PC-3 (cell line): ENCODE results near the gene TNC. TPM values are rescaled to one million over a fixed set of nuclear protein-coding genes. Genes with fewer than 3 reads are reported as not detected.

Experiments
- ATAC-seq: fragments of 200-7000 bp; cut with Tn5 transposase; 2 replicates; pipeline ENCODE4 v1.9.1; 2020; ENCODE audit warnings: mild to moderate bottlenecking, moderate library complexity
- BruUV-seq: library from RNA; stranded (reverse); fragments of 400-500 nt; replicated peaks from 2 replicates; lab custom pipeline; 2021; lab: Mats Ljungman, UMichigan
- CTCF ChIA-PET: fragments of 300-600 bp; sonication (Branson Sonifier 250); formaldehyde crosslinking; loops from one replicate; lab custom pipeline; 2022; ENCODE audit warnings: antibody characterized with exemption; lab: Charles Lee
- POLR2A ChIA-PET: fragments of 300-600 bp; sonication (Branson Sonifier 250); formaldehyde crosslinking; loops from one replicate; lab custom pipeline; 2022; ENCODE audit warnings: antibody characterized with exemption; ENCODE audit not compliant: unreplicated experiment; lab: Charles Lee
- DNase-seq: peaks from one replicate; pipeline ENCODE4 v3.0.0-alpha.2; 2015
- H2AFZ ChIP-seq: fragments of 300-600 bp; sonication (generic); 2 replicates; pipeline ENCODE4 v1.6.0; 2016; ENCODE audit warnings: antibody characterized with exemption, low read length
- H3F3A ChIP-seq: fragments of 300-600 bp; sonication (generic); one replicate; pipeline ENCODE4 v1.6.0; 2017; ENCODE audit warnings: antibody characterized with exemption, low read length, control low read depth, mild to moderate bottlenecking; ENCODE audit not compliant: unreplicated experiment
- H3K27ac ChIP-seq: fragments of 300-600 bp; sonication (generic); 2 replicates; pipeline ENCODE4 v1.5.1; 2016; ENCODE audit warnings: mild to moderate bottlenecking, low read length
- H3K27me3 ChIP-seq: fragments of 300-600 bp; sonication (generic); 2 replicates; pipeline ENCODE4 v1.6.1; 2016; ENCODE audit warnings: low read length, mixed read lengths
- H3K36me3 ChIP-seq: fragments of 300-600 bp; sonication (generic); 2 replicates; pipeline ENCODE4 v1.6.1; 2016; ENCODE audit warnings: low read depth, mixed run types, low read length, mixed read lengths
- H3K4me1 ChIP-seq: fragments of 300-600 bp; sonication (generic); 2 replicates; pipeline ENCODE4 v1.5.1; 2016; ENCODE audit warnings: low read length; ENCODE audit not compliant: insufficient read depth
- H3K4me2 ChIP-seq: fragments of 300-600 bp; sonication (generic); 2 replicates; pipeline ENCODE4 v1.6.0; 2016; ENCODE audit warnings: low read length
- H3K4me3 ChIP-seq: fragments of 300-600 bp; sonication (generic); 2 replicates; pipeline ENCODE4 v1.5.1; 2016; ENCODE audit warnings: mild to moderate bottlenecking, low read length, mixed read lengths
- H3K79me2 ChIP-seq: fragments of 300-600 bp; sonication (generic); 2 replicates; pipeline ENCODE4 v1.6.1; 2017; ENCODE audit warnings: low read length, mixed read lengths
- H3K9ac ChIP-seq: fragments of 300-600 bp; sonication (generic); 2 replicates; pipeline ENCODE4 v1.6.0; 2016; ENCODE audit warnings: mild to moderate bottlenecking, low read length
- H3K9me2 ChIP-seq: fragments of 300-600 bp; sonication (generic); replicated peaks from 2 replicates; pipeline ENCODE4 v1.6.1; 2016; ENCODE audit warnings: mixed run types, low read length, mixed read lengths
- H3K9me3 ChIP-seq: fragments of 300-600 bp; sonication (generic); 2 replicates; pipeline ENCODE4 v1.6.1; 2016; ENCODE audit warnings: low read length, mixed read lengths
- H4K20me1 ChIP-seq: fragments of 300-600 bp; sonication (generic); 2 replicates; pipeline ENCODE4 v1.6.1; 2016; ENCODE audit warnings: low read length, mixed read lengths
- CTCF ChIP-seq: fragments of 300-600 bp; sonication (generic); conservative IDR thresholded peaks from 2 replicates; pipeline ENCODE4 v1.5.1; 2017; ENCODE audit warnings: antibody characterized with exemption, low read depth, mild to moderate bottlenecking, low read length
- EZH2 ChIP-seq: fragments of 300-600 bp; sonication (generic); IDR thresholded peaks from one replicate; pipeline ENCODE4 v1.6.1; 2017; ENCODE audit warnings: antibody characterized with exemption, mild to moderate bottlenecking, low read length; ENCODE audit not compliant: unreplicated experiment
- EZH2phosphoT487 ChIP-seq: fragments of 300-600 bp; sonication (generic); IDR thresholded peaks from 2 replicates; pipeline ENCODE4 v1.6.1; 2018; ENCODE audit warnings: mild to moderate bottlenecking, antibody characterized with exemption, low read length, borderline replicate concordance
- intact Hi-C: fragments of 100-400 bp; cut with micrococcal nuclease; formaldehyde crosslinking; loops from 2 replicates; pipeline ENCODE4 v1.9.0; 2023
- total RNA-seq: library from RNA; depleted of rRNA; stranded (reverse); fragments of >200 nt; gene quantifications from 2 replicates; pipeline ENCODE4 v1.2.3, GENCODE V29; 2014

TNC gene
- total RNA-seq, 1 experiment from 2014 or later: 60.1 TPM

- H3K4me1 ChIP-seq: no peaks in the 10 kb centered on the region
- DNase-seq (no peak), ATAC-seq (no peak)
- H2AFZ ChIP-seq: no peak overlapping the region
- H3K9me2 ChIP-seq: no peaks in the 10 kb centered on the region
- H3K4me3 ChIP-seq: no peak overlapping the region
- no peak overlapping the region for H3K9ac ChIP-seq
- no peak overlapping the region for H3K27ac ChIP-seq
- TF ChIP-seq EZH2phosphoT487 (no peak), CTCF (no peak), EZH2 (no peak)
- ChIA-PET POLR2A (no interaction called here), CTCF (no interaction called here)
- H3K79me2 ChIP-seq: no peaks in the 10 kb centered on the region
- H3K9me3 ChIP-seq: no peaks in the 10 kb centered on the region
- no peaks in the 10 kb centered on the region for H3K36me3 ChIP-seq
- no peaks in the 10 kb centered on the region for H3K27me3 ChIP-seq
- H3F3A ChIP-seq: no peaks in the 10 kb centered on the region
- no peaks in the 10 kb centered on the region for H4K20me1 ChIP-seq
- no TSS peak for BruUV-seq
- no peak overlapping the region for H3K4me2 ChIP-seq
- intact Hi-C loops: no loop called here
Measured at GRCh38 chr9:114998326-114998725, 119.6 kb downstream of the TNC start.

- no peaks in the 10 kb centered on the region for H3F3A ChIP-seq
- POLR2A ChIA-PET: no interaction called here
- H3K9me2 ChIP-seq: no peaks in the 10 kb centered on the region
- no peak overlapping the region for H3K4me3 ChIP-seq
- H3K9me3 ChIP-seq: no peaks in the 10 kb centered on the region
- no peak overlapping the region for H2AFZ ChIP-seq
- H4K20me1 ChIP-seq: no peaks in the 10 kb centered on the region
- ATAC-seq: no peak
- no TSS peak for BruUV-seq
- no peaks in the 10 kb centered on the region for H3K36me3 ChIP-seq
- no peak overlapping the region for H3K27ac ChIP-seq
- CTCF ChIA-PET: no interaction called here
- intact Hi-C loops: no loop called here
- TF ChIP-seq EZH2phosphoT487: no peak
- TF ChIP-seq CTCF: no peak
- TF ChIP-seq EZH2: no peak
- H3K27me3 ChIP-seq: no peaks in the 10 kb centered on the region
- H3K4me2 ChIP-seq: no peak overlapping the region
- DNase-seq: no peak
- H3K79me2 ChIP-seq: no peaks in the 10 kb centered on the region
- no peak overlapping the region for H3K9ac ChIP-seq
- no peaks in the 10 kb centered on the region for H3K4me1 ChIP-seq
Measured at GRCh38 chr9:114995681-114996221, 122.2 kb downstream of the TNC start.

GRCh38 chr9:114994768-114995167 is 123.2 kb downstream of the TNC start:
- no peaks in the 10 kb centered on the region for H3K27me3 ChIP-seq
- H3K4me1 ChIP-seq: peaks cover under 1% of the 10 kb centered on the region; the same call in 1 of the 2 replicates
- no peaks in the 10 kb centered on the region for H4K20me1 ChIP-seq
- H3K9me3 ChIP-seq: no peaks in the 10 kb centered on the region
- no peak overlapping the region for H3K27ac ChIP-seq
- H3K9me2 ChIP-seq: no peaks in the 10 kb centered on the region
- no peak overlapping the region for H2AFZ ChIP-seq
- no peak overlapping the region for H3K9ac ChIP-seq
- H3K36me3 ChIP-seq: no peaks in the 10 kb centered on the region
- no peaks in the 10 kb centered on the region for H3F3A ChIP-seq
- POLR2A ChIA-PET: no interaction called here
- no peak for TF ChIP-seq EZH2
- TF ChIP-seq EZH2phosphoT487: no peak
- no peak for TF ChIP-seq CTCF
- no TSS peak for BruUV-seq
- H3K79me2 ChIP-seq: no peaks in the 10 kb centered on the region
- no peak overlapping the region for H3K4me3 ChIP-seq
- no peak overlapping the region for H3K4me2 ChIP-seq
- intact Hi-C loops: no loop called here
- ATAC-seq (no peak), DNase-seq (no peak)
- CTCF ChIA-PET: no interaction called here
